Upper lobe of right lung (tissue), 1 donor: ENCODE measurements around the gene IPO11. TPM values are rescaled to one million over a fixed set of nuclear protein-coding genes. Genes with fewer than 3 reads are reported as not detected.
"Not testable (repeated sequence)": the region's sequence is repeated elsewhere in the genome, so short reads cannot be mapped to it uniquely, and the experiment has no call there.

Experiments
- ATAC-seq: fragments of 200-7000 bp; cut with Tn5 transposase; one replicate; pipeline ENCODE4 v1.9.1; 2020; ENCODE audit warnings: mild to moderate bottlenecking, moderate library complexity
- DNase-seq: peaks from one replicate; pipeline ENCODE4 v3.0.0-alpha.2; 2020
- H3K27ac ChIP-seq: fragments of 200-600 bp; one replicate; pipeline ENCODE4 v1.8.0; 2022
- H3K27me3 ChIP-seq: fragments of 200-600 bp; one replicate; pipeline ENCODE4 v1.8.0; 2022; ENCODE audit warnings: mild to moderate bottlenecking
- H3K36me3 ChIP-seq: fragments of 200-600 bp; one replicate; pipeline ENCODE4 v1.8.0; 2022
- H3K4me1 ChIP-seq: fragments of 200-600 bp; one replicate; pipeline ENCODE4 v1.8.0; 2022
- H3K4me3 ChIP-seq: fragments of 200-600 bp; one replicate; pipeline ENCODE4 v1.8.0; 2022; ENCODE audit warnings: mild to moderate bottlenecking
- H3K9me3 ChIP-seq: fragments of 200-600 bp; one replicate; pipeline ENCODE4 v1.8.0; 2022
- CTCF ChIP-seq: fragments of 200-600 bp; IDR thresholded peaks from one replicate; pipeline ENCODE4 v1.8.0; 2022; ENCODE audit warnings: antibody characterized with exemption
- intact Hi-C: fragments of 100-400 bp; cut with DNase I; formaldehyde crosslinking; loops from one replicate; pipeline ENCODE4 v1.11.0; 2022
- total RNA-seq: library from RNA; stranded (reverse); fragmentation: NEBNext Ultra II Directional; extraction: Animal tissue kit (Norgen Biotek cat#: 25700); gene quantifications from one replicate; pipeline ENCODE4 v1.2.1, GENCODE V29; 2021
- donor health status: DM: no; HTN: yes; CAD: no; lungs with severe emphysema.

IPO11 gene
- total RNA-seq, 1 donor from 2014 or later = 31.2 TPM

DNA sequence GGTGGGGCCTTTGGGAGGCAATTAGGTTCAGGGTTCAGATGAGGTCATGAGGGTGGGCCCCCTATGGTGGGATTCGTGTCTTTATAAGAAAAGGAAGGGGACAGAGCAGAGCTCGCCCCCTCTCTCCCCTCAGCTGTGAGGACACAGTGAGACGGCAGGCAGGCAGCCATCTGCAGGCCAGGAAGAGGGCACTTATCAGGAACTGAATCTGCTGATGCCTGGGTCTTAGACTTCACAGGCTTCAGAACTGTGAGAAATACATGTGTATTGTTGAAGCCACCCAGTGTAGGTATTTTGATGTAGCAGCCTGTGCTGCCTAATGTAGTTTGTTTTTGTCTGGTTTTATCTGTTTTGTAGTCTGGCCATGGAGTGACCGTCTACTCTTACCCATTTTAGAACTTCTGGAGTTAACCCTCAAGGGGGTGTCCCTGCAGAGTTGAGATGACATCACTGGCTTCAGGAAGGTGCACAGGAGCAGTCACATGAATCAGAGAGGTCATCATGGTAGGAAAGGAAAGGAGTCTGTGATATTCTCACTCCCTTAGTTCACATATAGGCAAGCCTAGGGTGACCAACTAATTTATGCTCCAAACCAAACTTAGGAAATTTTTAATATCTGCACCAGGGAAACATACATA is 237.0 kb downstream of the IPO11 start:
- no peak for DNase-seq
- intact Hi-C loops = no loop called here
- no peak for ATAC-seq

DNA sequence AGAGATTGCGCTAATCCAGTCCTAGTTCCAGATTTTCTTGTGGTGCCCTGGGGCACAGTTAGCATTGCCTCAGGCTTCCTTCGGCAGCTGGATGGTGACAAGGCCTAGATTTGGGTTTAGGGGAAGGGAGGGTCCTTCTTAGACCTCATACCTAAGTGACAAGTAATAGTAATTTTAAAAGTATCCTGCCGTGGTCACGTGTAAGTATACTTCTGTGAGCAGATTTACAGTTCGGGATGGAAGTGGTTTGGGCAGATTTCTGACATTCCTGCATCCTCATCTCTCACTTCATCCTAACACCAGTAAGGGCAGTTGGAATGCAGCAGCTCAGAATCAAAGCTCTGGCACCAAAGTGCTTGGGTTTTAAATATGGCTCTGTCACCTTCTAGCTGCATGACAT is 237.6 kb downstream of the IPO11 start:
- Histone ChIP-seq H3K27me3 (no peaks in the 10 kb centered on the region), H3K4me1 (no peaks in the 10 kb centered on the region), H3K36me3 (no peaks in the 10 kb centered on the region), H3K9me3 (no peaks in the 10 kb centered on the region), H3K4me3 (no peak overlapping the region), H3K27ac (no peak overlapping the region)
- ATAC-seq (peak; percentile 33), DNase-seq (no peak)
- no peak for TF ChIP-seq CTCF
- intact Hi-C loops = no loop called here

More for the DNA sequence above, 237.0 kb downstream of the IPO11 start:
- no peaks in the 10 kb centered on the region for H3K4me1 ChIP-seq
- H3K27me3 ChIP-seq = no peaks in the 10 kb centered on the region
- H3K36me3 ChIP-seq = no peaks in the 10 kb centered on the region
- no peak overlapping the region for H3K27ac ChIP-seq
- H3K4me3 ChIP-seq = no peak overlapping the region
- H3K9me3 ChIP-seq = no peaks in the 10 kb centered on the region
- no peak for TF ChIP-seq CTCF

DNA sequence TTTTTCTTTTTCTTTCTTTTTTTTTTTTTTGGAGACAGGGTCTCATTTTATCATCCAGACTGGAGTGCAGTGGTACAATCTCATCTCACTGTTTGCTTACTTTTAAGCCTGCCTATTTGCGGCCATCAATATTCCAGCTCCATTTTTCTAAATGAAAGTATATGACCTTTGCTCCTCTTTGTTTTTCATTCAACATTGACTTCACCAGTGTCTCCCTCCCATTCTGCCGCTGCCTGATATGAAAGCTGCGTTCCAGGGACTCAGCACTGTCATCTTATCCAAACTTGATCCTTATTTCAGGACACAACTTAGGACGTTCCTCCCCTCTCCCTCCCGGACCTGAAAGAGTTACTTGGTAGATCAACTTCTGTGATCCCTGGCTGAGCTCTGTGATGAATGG is 239.7 kb downstream of the IPO11 start:
- H3K4me3 ChIP-seq = no peak overlapping the region
- no peaks in the 10 kb centered on the region for H3K36me3 ChIP-seq
- H3K9me3 ChIP-seq = no peaks in the 10 kb centered on the region
- intact Hi-C loops = no loop called here
- no peak for DNase-seq
- ATAC-seq = no peak
- H3K27ac ChIP-seq = no peak overlapping the region
- no peaks in the 10 kb centered on the region for H3K27me3 ChIP-seq
- no peak for TF ChIP-seq CTCF
- H3K4me1 ChIP-seq = no peaks in the 10 kb centered on the region

DNA sequence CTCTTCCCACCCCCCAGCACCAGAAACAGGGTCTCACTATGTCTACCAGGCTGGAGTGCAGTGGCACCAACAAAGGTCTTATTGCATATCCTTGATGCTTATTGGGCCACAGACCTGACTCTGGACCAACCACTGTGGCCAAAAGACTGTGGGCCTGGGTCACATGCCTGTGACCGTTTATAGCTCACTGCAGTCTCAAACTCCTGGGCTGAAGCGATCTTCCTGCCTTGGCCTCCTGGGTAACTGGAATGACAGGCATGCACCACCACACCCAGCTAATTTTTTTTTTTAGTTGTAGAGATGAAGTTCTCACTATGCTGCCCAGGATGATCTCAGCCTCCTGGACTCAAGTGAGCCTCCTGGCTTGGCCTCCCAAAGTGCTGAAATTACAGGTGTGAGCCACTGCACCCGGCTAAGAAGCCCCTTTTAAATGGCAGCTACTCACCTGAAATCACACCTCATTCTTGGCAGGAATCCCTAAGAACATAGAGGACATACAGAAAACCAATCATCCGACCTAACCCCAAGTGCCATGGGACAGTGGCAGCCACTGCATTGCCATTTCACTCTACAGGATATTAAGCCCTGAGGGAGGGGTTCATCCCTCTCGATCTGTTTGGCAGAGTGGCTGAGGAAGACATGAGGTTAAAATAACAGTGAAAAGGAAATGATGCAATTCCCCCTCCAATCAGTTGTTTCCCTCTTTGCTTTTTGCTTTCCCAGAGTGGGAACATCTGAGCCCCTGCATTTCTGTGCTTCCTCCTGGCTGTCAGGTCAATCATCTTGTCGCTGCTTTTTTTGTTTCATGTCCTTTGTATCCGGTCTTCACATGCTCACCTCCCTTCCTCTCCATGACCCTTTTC is 240.7 kb downstream of the IPO11 start:
- Histone ChIP-seq H3K4me1 (no peaks in the 10 kb centered on the region), H3K27ac (no peak overlapping the region), H3K9me3 (no peaks in the 10 kb centered on the region), H3K36me3 (no peaks in the 10 kb centered on the region), H3K4me3 (no peak overlapping the region), H3K27me3 (no peaks in the 10 kb centered on the region)
- intact Hi-C loops = no loop called here
- DNase-seq (no peak), ATAC-seq (no peak)
- no peak for TF ChIP-seq CTCF

- DNase-seq (no peak), ATAC-seq (no peak)
- Histone ChIP-seq H3K27ac (no peak overlapping the region), H3K4me1 (no peaks in the 10 kb centered on the region), H3K9me3 (no peaks in the 10 kb centered on the region), H3K4me3 (no peak overlapping the region), H3K27me3 (no peaks in the 10 kb centered on the region), H3K36me3 (no peaks in the 10 kb centered on the region)
- no peak for TF ChIP-seq CTCF
- intact Hi-C loops = no loop called here
Observed at GRCh38 chr5:62653864-62654575, 241.5 kb downstream of the IPO11 start.

DNA sequence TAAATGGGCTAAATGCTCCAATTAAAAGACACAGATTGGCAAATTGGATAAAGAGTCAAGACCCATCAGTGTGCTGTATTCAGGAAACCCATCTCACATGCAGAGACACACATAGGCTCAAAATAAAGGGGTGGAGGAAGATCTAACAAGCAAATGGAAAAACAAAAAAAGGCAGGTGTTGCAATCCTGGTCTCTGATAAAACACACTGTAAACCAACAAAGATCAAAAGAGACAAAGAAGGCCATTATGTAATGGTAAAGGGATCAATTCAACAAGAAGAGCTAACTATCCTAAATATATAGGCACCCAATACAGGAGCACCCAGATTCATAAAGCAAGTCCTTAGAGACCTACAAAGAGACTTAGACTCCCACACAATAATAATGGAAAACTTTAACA is 245.2 kb downstream of the IPO11 start:
- H3K27ac ChIP-seq, H3K27me3 ChIP-seq, H3K36me3 ChIP-seq, ATAC-seq, H3K4me3 ChIP-seq, intact Hi-C loops, H3K9me3 ChIP-seq, H3K4me1 ChIP-seq, DNase-seq: not testable (repeated sequence)
